ENCODE data around the gene SPECC1.
"Not testable (repeated sequence)": the region's sequence is repeated elsewhere in the genome, so short reads cannot be mapped to it uniquely, and the experiment has no call there.

The SPECC1 gene

GRCh38 chr17:20098314-20098713 is 89.2 kb downstream of the SPECC1 start:
- no peaks in the 10 kb centered on the region for H3K9me2 ChIP-seq (ENCODE audit: low read depth, low read length)
- no peak overlapping the region for H3K9ac ChIP-seq (ENCODE audit: low read length)
- H3K79me2 ChIP-seq (ENCODE audit: insufficient read depth, low read length) = no peaks in the 10 kb centered on the region
- H3F3A ChIP-seq (ENCODE audit: insufficient read depth, low read length) = no peaks in the 10 kb centered on the region
- no peak overlapping the region for H2AFZ ChIP-seq (ENCODE audit: low read length)
- TF ChIP-seq EZH2 (IDR thresholded peaks at IDR 0.05; ENCODE audit: borderline replicate concordance, low read length) (no peak), CTCF (IDR thresholded peaks at IDR 0.05; ENCODE audit: low read length) (no peak)
- H3K4me1 ChIP-seq (ENCODE audit: insufficient read depth, low read length, severe bottlenecking) = no peaks in the 10 kb centered on the region
- H3K4me3 ChIP-seq (ENCODE audit: low read depth, low read length, poor library complexity, severe bottlenecking) = no peak overlapping the region
- H3K4me2 ChIP-seq (ENCODE audit: low read length) = no peak overlapping the region
- H3K27ac ChIP-seq (ENCODE audit: low read depth, low read length, poor library complexity, severe bottlenecking) = no peak overlapping the region
- H3K27me3 ChIP-seq (ENCODE audit: insufficient read depth, low read length) = no peaks in the 10 kb centered on the region; the same call in 1 of the 2 replicates
- H3K9me3 ChIP-seq (ENCODE audit: low read length) = no peaks in the 10 kb centered on the region
- no peaks in the 10 kb centered on the region for H4K20me1 ChIP-seq (ENCODE audit: insufficient read depth, low read length)
- H3K36me3 ChIP-seq (ENCODE audit: insufficient read depth, low read length) = no peaks in the 10 kb centered on the region

- not testable (repeated sequence) for H3K4me2 ChIP-seq (ENCODE audit: low read length); H2AFZ ChIP-seq (ENCODE audit: low read length); H3K9me3 ChIP-seq (ENCODE audit: low read length); H4K20me1 ChIP-seq (ENCODE audit: insufficient read depth, low read length); H3F3A ChIP-seq (ENCODE audit: insufficient read depth, low read length); H3K9ac ChIP-seq (ENCODE audit: low read length); H3K79me2 ChIP-seq (ENCODE audit: insufficient read depth, low read length); H3K27ac ChIP-seq (ENCODE audit: low read depth, low read length, poor library complexity, severe bottlenecking); H3K9me2 ChIP-seq (ENCODE audit: low read depth, low read length); H3K4me3 ChIP-seq (ENCODE audit: low read depth, low read length, poor library complexity, severe bottlenecking); H3K4me1 ChIP-seq (ENCODE audit: insufficient read depth, low read length, severe bottlenecking); H3K27me3 ChIP-seq (ENCODE audit: insufficient read depth, low read length); H3K36me3 ChIP-seq (ENCODE audit: insufficient read depth, low read length)
Observed at GRCh38 chr17:20100806-20101205, 91.6 kb downstream of the SPECC1 start.

- Histone ChIP-seq H3K4me1 (ENCODE audit: insufficient read depth, low read length, severe bottlenecking) (no peaks in the 10 kb centered on the region), H3K9me2 (ENCODE audit: low read depth, low read length) (no peaks in the 10 kb centered on the region), H3K9ac (ENCODE audit: low read length) (no peak overlapping the region), H3K36me3 (ENCODE audit: insufficient read depth, low read length) (no peaks in the 10 kb centered on the region), H2AFZ (ENCODE audit: low read length) (no peak overlapping the region), H3K4me3 (ENCODE audit: low read depth, low read length, poor library complexity, severe bottlenecking) (no peak overlapping the region), H3K27me3 (ENCODE audit: insufficient read depth, low read length) (peaks cover 3% of the 10 kb centered on the region; the same call in 1 of the 2 replicates), H3K4me2 (ENCODE audit: low read length) (no peak overlapping the region), H3F3A (ENCODE audit: insufficient read depth, low read length) (no peaks in the 10 kb centered on the region), H3K27ac (ENCODE audit: low read depth, low read length, poor library complexity, severe bottlenecking) (no peak overlapping the region), H3K79me2 (ENCODE audit: insufficient read depth, low read length) (no peaks in the 10 kb centered on the region), H4K20me1 (ENCODE audit: insufficient read depth, low read length) (no peaks in the 10 kb centered on the region), H3K9me3 (ENCODE audit: low read length) (no peaks in the 10 kb centered on the region)
- no peak for TF ChIP-seq EZH2 (IDR thresholded peaks at IDR 0.05; ENCODE audit: borderline replicate concordance, low read length)
Observed at GRCh38 chr17:20103454-20104446, 94.6 kb downstream of the SPECC1 start.

- H4K20me1 ChIP-seq (ENCODE audit: insufficient read depth, low read length) = no peaks in the 10 kb centered on the region
- no peaks in the 10 kb centered on the region for H3K9me3 ChIP-seq (ENCODE audit: low read length)
- no peak overlapping the region for H3K27ac ChIP-seq (ENCODE audit: low read depth, low read length, poor library complexity, severe bottlenecking)
- H2AFZ ChIP-seq (ENCODE audit: low read length) = no peak overlapping the region
- H3K4me3 ChIP-seq (ENCODE audit: low read depth, low read length, poor library complexity, severe bottlenecking) = no peak overlapping the region
- 0 out of 2 replicates have a peak, but pooled peaks cover 3% of the 10 kb centered on the region for H3K27me3 ChIP-seq (ENCODE audit: insufficient read depth, low read length)
- H3K9ac ChIP-seq (ENCODE audit: low read length) = no peak overlapping the region
- H3K4me1 ChIP-seq (ENCODE audit: insufficient read depth, low read length, severe bottlenecking) = no peaks in the 10 kb centered on the region
- no peaks in the 10 kb centered on the region for H3K79me2 ChIP-seq (ENCODE audit: insufficient read depth, low read length)
- H3F3A ChIP-seq (ENCODE audit: insufficient read depth, low read length) = no peaks in the 10 kb centered on the region
- no peak overlapping the region for H3K4me2 ChIP-seq (ENCODE audit: low read length)
- H3K9me2 ChIP-seq (ENCODE audit: low read depth, low read length) = no peaks in the 10 kb centered on the region
- H3K36me3 ChIP-seq (ENCODE audit: insufficient read depth, low read length) = no peaks in the 10 kb centered on the region
- no peak for TF ChIP-seq CTCF (IDR thresholded peaks at IDR 0.05; ENCODE audit: low read length)
- TF ChIP-seq EZH2 (IDR thresholded peaks at IDR 0.05; ENCODE audit: borderline replicate concordance, low read length) = no peak
Observed at GRCh38 chr17:20105539-20106280, 96.6 kb downstream of the SPECC1 start.

- H3K9me3 ChIP-seq (ENCODE audit: low read length); H3K4me2 ChIP-seq (ENCODE audit: low read length); H2AFZ ChIP-seq (ENCODE audit: low read length); H3F3A ChIP-seq (ENCODE audit: insufficient read depth, low read length); H3K9me2 ChIP-seq (ENCODE audit: low read depth, low read length); H3K27ac ChIP-seq (ENCODE audit: low read depth, low read length, poor library complexity, severe bottlenecking); H3K36me3 ChIP-seq (ENCODE audit: insufficient read depth, low read length); H3K9ac ChIP-seq (ENCODE audit: low read length); H3K79me2 ChIP-seq (ENCODE audit: insufficient read depth, low read length); H3K4me1 ChIP-seq (ENCODE audit: insufficient read depth, low read length, severe bottlenecking); H3K4me3 ChIP-seq (ENCODE audit: low read depth, low read length, poor library complexity, severe bottlenecking); H3K27me3 ChIP-seq (ENCODE audit: insufficient read depth, low read length); H4K20me1 ChIP-seq (ENCODE audit: insufficient read depth, low read length): not testable (repeated sequence)
Observed at GRCh38 chr17:20106446-20106845, 97.3 kb downstream of the SPECC1 start.

All from OCI-LY1 (cell line).